OCI-LY7 (cell line): Measurements from ENCODE around the gene RNF220. TPM values are rescaled to one million over a fixed set of nuclear protein-coding genes. Genes with fewer than 3 reads are reported as not detected.

Experiments
- BruUV-seq: library from RNA; stranded (reverse); fragments of 400-500 nt; replicated peaks from 2 replicates; lab custom pipeline; 2021; lab: Mats Ljungman, UMichigan
- CTCF ChIA-PET: fragments of 300-600 bp; sonication (Branson Sonifier 250); formaldehyde crosslinking; loops from one replicate; lab custom pipeline; 2022; ENCODE audit warnings: antibody characterized with exemption; ENCODE audit not compliant: unreplicated experiment; lab: Charles Lee
- POLR2A ChIA-PET: fragments of 300-600 bp; sonication (Branson Sonifier 250); formaldehyde crosslinking; loops from one replicate; lab custom pipeline; 2022; ENCODE audit warnings: antibody characterized with exemption; lab: Charles Lee
- DNase-seq: peaks from one replicate; pipeline ENCODE4 v3.0.0-alpha.2; 2015; ENCODE audit warnings: low spot score
- H2AFZ ChIP-seq: fragments of 200-600 bp; sonication (generic), shearing (Covaris generic); 2 replicates; pipeline ENCODE4 v1.6.1; 2014; ENCODE audit warnings: mild to moderate bottlenecking, antibody characterized with exemption, low read length, moderate library complexity
- H3K27ac ChIP-seq: fragments of 200-600 bp; sonication (generic); 2 replicates; pipeline ENCODE4 v1.5.1; 2014; ENCODE audit warnings: mixed run types, low read depth, mild to moderate bottlenecking, moderate library complexity, low read length, inconsistent platforms; ENCODE audit not compliant: poor library complexity, severe bottlenecking
- H3K36me3 ChIP-seq: fragments of 200-600 bp; sonication (generic); 2 replicates; pipeline ENCODE4 v1.6.1; 2014; ENCODE audit warnings: mild to moderate bottlenecking, antibody characterized with exemption, low read length, moderate library complexity, mixed read lengths; ENCODE audit not compliant: insufficient read depth
- H3K4me1 ChIP-seq: fragments of 200-600 bp; sonication (generic); 2 replicates; pipeline ENCODE4 v1.5.1; 2014; ENCODE audit warnings: mild to moderate bottlenecking, low read length; ENCODE audit not compliant: insufficient read depth, poor library complexity, severe bottlenecking
- H3K4me2 ChIP-seq: fragments of 200-600 bp; sonication (generic); 2 replicates; pipeline ENCODE4 v1.6.1; 2014; ENCODE audit warnings: mild to moderate bottlenecking, low read length
- H3K4me3 ChIP-seq: fragments of 200-600 bp; sonication (generic); 2 replicates; pipeline ENCODE4 v1.5.1; 2014; ENCODE audit warnings: mild to moderate bottlenecking, low read depth, low read length; ENCODE audit not compliant: poor library complexity, severe bottlenecking
- H3K79me2 ChIP-seq: fragments of 200-600 bp; sonication (generic); 2 replicates; pipeline ENCODE4 v1.6.1; 2016; ENCODE audit warnings: low read depth, mild to moderate bottlenecking, low read length, moderate library complexity, mixed read lengths; ENCODE audit not compliant: insufficient read depth
- H3K9me2 ChIP-seq: fragments of 200-600 bp; sonication (generic); 2 replicates; pipeline ENCODE4 v1.6.1; 2016; ENCODE audit warnings: mild to moderate bottlenecking, low read length, mixed read lengths; ENCODE audit not compliant: insufficient read depth
- H3K9me3 ChIP-seq: fragments of 200-600 bp; sonication (generic); 2 replicates; pipeline ENCODE4 v1.6.1; 2014; ENCODE audit warnings: mild to moderate bottlenecking, mixed run types, low read length, mixed read lengths
- H4K20me1 ChIP-seq: fragments of 200-600 bp; sonication (generic); 2 replicates; pipeline ENCODE4 v1.6.1; 2014; ENCODE audit warnings: mild to moderate bottlenecking, antibody characterized with exemption, low read length, moderate library complexity, mixed read lengths; ENCODE audit not compliant: insufficient read depth
- CTCF ChIP-seq: fragments of 200-600 bp; sonication (generic); conservative IDR thresholded peaks from 2 replicates; pipeline ENCODE4 v1.5.1; 2014; ENCODE audit warnings: mild to moderate bottlenecking, antibody characterized with exemption, low read length, moderate library complexity, mixed read lengths
- EZH2phosphoT487 ChIP-seq: fragments of 200-600 bp; sonication (generic); IDR thresholded peaks from 2 replicates; pipeline ENCODE4 v1.6.1; 2018; ENCODE audit warnings: low read depth, borderline replicate concordance, mild to moderate bottlenecking, mixed run types, antibody characterized with exemption, low read length, moderate library complexity, mixed read lengths
- intact Hi-C: fragments of 100-400 bp; cut with micrococcal nuclease; formaldehyde crosslinking; loops from one replicate; pipeline ENCODE4 v1.10.0; 2022; ENCODE audit not compliant: unreplicated experiment
- total RNA-seq, 2 experiments: library from RNA; depleted of rRNA in 1 of 2; stranded (reverse); fragments of >200 nt in 1 of 2; shearing (Covaris generic) in 1 of 2; gene quantifications; 2 replicates each; pipeline ENCODE4 v1.2.3, GENCODE V29; 2014 to 2022

The RNF220 gene
- total RNA-seq, 2 experiments from 2014 or later: 82.3 to 85.5 TPM

DNA sequence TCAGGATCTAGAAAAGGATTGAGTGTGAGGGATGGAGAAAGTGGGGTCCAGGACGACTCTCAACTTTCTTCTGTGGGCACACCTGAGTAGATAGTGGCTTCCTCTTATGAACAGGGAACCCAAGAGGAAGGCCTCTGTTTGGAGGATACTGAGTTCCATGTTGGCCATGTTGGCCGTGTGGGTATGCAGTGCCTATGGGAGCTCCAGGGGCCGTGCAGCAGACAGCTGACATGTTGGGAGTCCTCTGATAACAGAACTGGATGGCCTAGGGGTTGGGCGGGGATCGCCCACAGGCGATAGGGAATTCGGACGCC is 226.2 kb downstream of the RNF220 start:
- TSS peak; percentile 84 for BruUV-seq
- no peaks in the 10 kb centered on the region for H3K9me2 ChIP-seq
- intact Hi-C loops: no loop called here
- peak overlapping the region; percentile 98 for H3K4me2 ChIP-seq
- no peak for DNase-seq
- ChIA-PET POLR2A (interaction anchor here (0.5 to 4.7 kb wide), 5 partner anchors 39 to 661 kb away, joined by 3 to 17 read pairs (median 3); partner anchors contain the start of genes ARMH1 and TMEM53), CTCF (interaction anchor here (0.6 kb wide), 1 partner anchor 67 kb away, joined by 3 read pairs; no protein-coding TSS in a partner anchor)
- H2AFZ ChIP-seq: peak overlapping the region; percentile 75
- peak overlapping the region; percentile 79 for H3K27ac ChIP-seq
- no peaks in the 10 kb centered on the region for H3K9me3 ChIP-seq
- peaks cover 26% of the 10 kb centered on the region for H3K4me1 ChIP-seq
- no peaks in the 10 kb centered on the region for H4K20me1 ChIP-seq
- peak overlapping the region; percentile 92 for H3K4me3 ChIP-seq
- H3K36me3 ChIP-seq: peaks cover 40% of the 10 kb centered on the region
- TF ChIP-seq EZH2phosphoT487 (no peak), CTCF (no peak)
- peaks cover 24% of the 10 kb centered on the region for H3K79me2 ChIP-seq

- intact Hi-C loops: loop anchor here (2.0 kb wide), 1 partner anchor 45 kb away; no protein-coding TSS in a partner anchor
- peak overlapping the region; percentile 79 for H3K27ac ChIP-seq
- H3K4me3 ChIP-seq: peak overlapping the region; percentile 92
- no peak for TF ChIP-seq EZH2phosphoT487
- no peak for TF ChIP-seq CTCF
- DNase-seq: peak; percentile 93
- H4K20me1 ChIP-seq: no peaks in the 10 kb centered on the region
- CTCF ChIA-PET: interaction anchor here (0.5 to 0.7 kb wide), 3 partner anchors 9 to 152 kb away, joined by 3 to 4 read pairs (median 3); no protein-coding TSS in a partner anchor
- BruUV-seq: no TSS peak
- POLR2A ChIA-PET: interaction anchor here (0.7 to 4.7 kb wide), 7 partner anchors 11 to 661 kb away, joined by 3 to 17 read pairs (median 3); partner anchors contain the start of genes ARMH1 and TMEM53
- peaks cover 46% of the 10 kb centered on the region for H3K36me3 ChIP-seq
- H3K9me2 ChIP-seq: no peaks in the 10 kb centered on the region
- H3K9me3 ChIP-seq: no peaks in the 10 kb centered on the region
- peaks cover 24% of the 10 kb centered on the region for H3K79me2 ChIP-seq
- H3K4me2 ChIP-seq: peak overlapping the region; percentile 98
- H2AFZ ChIP-seq: peak overlapping the region; percentile 75
- H3K4me1 ChIP-seq: peaks cover 26% of the 10 kb centered on the region
Observed at GRCh38 chr1:44631647-44632539, 226.8 kb downstream of the RNF220 start.
